OCI-LY3 (cell line): ENCODE results near the gene TMEM169.

Experiments used
- EZH2phosphoT487 ChIP-seq: fragments of 200-600 bp; shearing (Covaris generic); IDR thresholded peaks from 2 replicates; pipeline ENCODE4 v1.6.1; 2018; ENCODE audit warnings: antibody characterized with exemption, mixed run types, low read depth
- TF ChIP-seq, protein P1 (sequence below): fragments of 200-600, 300-600 bp; sonication (generic); IDR thresholded peaks from 2 replicates; pipeline ENCODE4 v1.5.1; 2014; ENCODE audit warnings: antibody characterized with exemption, low read length, low read depth

DNA sequence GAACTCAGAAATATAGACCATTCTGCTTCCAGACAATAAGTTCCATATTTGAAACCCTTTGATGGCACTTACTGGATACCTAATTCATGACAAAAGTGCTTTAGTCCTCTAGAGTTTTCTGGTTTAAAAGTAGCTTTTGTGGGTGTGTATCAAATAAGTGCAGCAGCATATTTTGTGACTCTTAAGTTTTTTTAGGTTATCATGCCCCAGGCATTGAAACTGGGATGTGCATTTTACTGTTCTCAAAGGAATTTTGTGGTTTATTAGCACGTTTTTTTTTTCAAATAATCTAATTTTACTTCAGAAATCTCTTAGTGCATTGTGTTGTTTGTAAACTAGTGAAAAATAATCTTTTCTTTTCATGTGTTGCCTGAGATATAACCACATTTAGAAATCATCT lies 28.9 kb downstream of the TMEM169 start:
- TF ChIP-seq, protein P1, sequence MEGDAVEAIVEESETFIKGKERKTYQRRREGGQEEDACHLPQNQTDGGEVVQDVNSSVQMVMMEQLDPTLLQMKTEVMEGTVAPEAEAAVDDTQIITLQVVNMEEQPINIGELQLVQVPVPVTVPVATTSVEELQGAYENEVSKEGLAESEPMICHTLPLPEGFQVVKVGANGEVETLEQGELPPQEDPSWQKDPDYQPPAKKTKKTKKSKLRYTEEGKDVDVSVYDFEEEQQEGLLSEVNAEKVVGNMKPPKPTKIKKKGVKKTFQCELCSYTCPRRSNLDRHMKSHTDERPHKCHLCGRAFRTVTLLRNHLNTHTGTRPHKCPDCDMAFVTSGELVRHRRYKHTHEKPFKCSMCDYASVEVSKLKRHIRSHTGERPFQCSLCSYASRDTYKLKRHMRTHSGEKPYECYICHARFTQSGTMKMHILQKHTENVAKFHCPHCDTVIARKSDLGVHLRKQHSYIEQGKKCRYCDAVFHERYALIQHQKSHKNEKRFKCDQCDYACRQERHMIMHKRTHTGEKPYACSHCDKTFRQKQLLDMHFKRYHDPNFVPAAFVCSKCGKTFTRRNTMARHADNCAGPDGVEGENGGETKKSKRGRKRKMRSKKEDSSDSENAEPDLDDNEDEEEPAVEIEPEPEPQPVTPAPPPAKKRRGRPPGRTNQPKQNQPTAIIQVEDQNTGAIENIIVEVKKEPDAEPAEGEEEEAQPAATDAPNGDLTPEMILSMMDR: no peak
- TF ChIP-seq EZH2phosphoT487: no peak
